K562 (cell line): ENCODE data around the gene KLHL24. TPM values are rescaled to one million over a fixed set of nuclear protein-coding genes. Genes with fewer than 3 reads are reported as not detected.

Source experiments
- L3MBTL2 ChIP-seq: fragments of 450-650 bp; IDR thresholded peaks from 2 replicates; pipeline ENCODE4 v1.6.1; 2016; ENCODE audit warnings: mild to moderate bottlenecking, moderate library complexity
- MYNN ChIP-seq, 2 experiments: sonication (generic); formaldehyde crosslinking in 1 of 2; IDR thresholded peaks; 2 replicates each; pipeline versions ENCODE4 v1.5.0 to v1.6.1; 2016 to 2020; ENCODE audit warnings: antibody characterized with exemption in 1 of 2, missing genetic modification reagents in 1 of 2
- NFYB ChIP-seq: IDR thresholded peaks from 2 replicates; pipeline ENCODE4 v1.6.1; 2011; ENCODE audit warnings: mild to moderate bottlenecking, moderate library complexity; ENCODE audit not compliant: insufficient read length; ENCODE audit errors: extremely low read depth
- RAD51 ChIP-seq: fragments of 450-650 bp; IDR thresholded peaks from 2 replicates; pipeline ENCODE4 v1.7.1; 2016; ENCODE audit warnings: low read depth, mild to moderate bottlenecking, borderline replicate concordance
- REST ChIP-seq, 2 experiments: fragments of 450-650 bp; formaldehyde crosslinking in 1 of 2; IDR thresholded peaks; 2 replicates each; pipeline versions ENCODE4 v1.4.0 to v1.6.1; 2014 to 2020; ENCODE audit warnings: mild to moderate bottlenecking in 2 of 2, borderline replicate concordance in 1 of 2, low read depth in 1 of 2
- SOX6 ChIP-seq: fragments of 450-650 bp; IDR thresholded peaks from 2 replicates; pipeline ENCODE4 v1.6.1; 2014; ENCODE audit warnings: mild to moderate bottlenecking
- USF1 ChIP-seq: sonication (generic); formaldehyde crosslinking; IDR thresholded peaks from 2 replicates; pipeline ENCODE4 v1.9.0; 2022; ENCODE audit warnings: mild to moderate bottlenecking, missing genetic modification reagents
- USF2 ChIP-seq: sonication (generic); formaldehyde crosslinking; IDR thresholded peaks from 2 replicates; pipeline ENCODE4 v1.5.0; 2020; ENCODE audit warnings: missing genetic modification reagents
- VEZF1 ChIP-seq: fragments of 200-800 bp; sonication (Bioruptor generic); IDR thresholded peaks from 2 replicates; pipeline ENCODE4 v1.6.1; 2017; ENCODE audit warnings: missing genetic modification characterization, missing compliant biosample characterization
- ZNF644 ChIP-seq: fragments of 200-800 bp; sonication (Bioruptor generic); IDR thresholded peaks from 2 replicates; pipeline ENCODE4 v1.6.1; 2016; ENCODE audit warnings: low read depth, missing genetic modification characterization, missing compliant biosample characterization
- polyA plus RNA-seq, 8 experiments: library from polyadenylated mRNA; depleted of rRNA in 4 of 8; stranded (reverse) in 5 of 8; unstranded in 3 of 8; fragments of >200 nt; fragmentation: Nextera tagmentation in 2 of 8; fragmentation: Illumina TruSeq in 1 of 8; extraction: Ambion mirVana in 2 of 8; extraction: Trizol in 1 of 8; gene quantifications; 2 replicates each; pipeline versions ENCODE4 v1.2.1 to v1.2.3, GENCODE V29; 2011 to 2014; ENCODE audit warnings: inconsistent platforms in 1 of 8, missing spikeins in 1 of 8
- total RNA-seq, 7 experiments: library from RNA; depleted of rRNA in 6 of 7; stranded (reverse); fragments of >200 nt in 6 of 7; fragmentation: Illumina TruSeq in 2 of 7; extraction: Trizol in 2 of 7; gene quantifications; 2 replicates each; pipeline versions ENCODE4 v1.2.1 to v1.2.3, GENCODE V29; 2011 to 2021; ENCODE audit warnings: low replicate concordance in 1 of 7

KLHL24 gene
- total and polyA plus RNA-seq, 9 of the 15 experiments (the other 6 are each of a cell fraction or from before 2014, with no cell fraction given): 3.3 to 21.2 (median 14.2) TPM

- TF ChIP-seq USF2 (peak; percentile 93), MYNN (IDR thresholded peaks at IDR 0.05) (no peak), MYNN (CRISPR knock-in tag; IDR thresholded peaks at IDR 0.05) (no peak), USF1 (CRISPR knock-in tag) (peak; percentile 84), RAD51 (peak; percentile 88), ZNF644 (tag) (no peak), NFYB (peak; percentile 11), REST (IDR thresholded peaks at IDR 0.05; ENCODE audit: borderline replicate concordance) (0 out of 2 replicates have a peak, but pooled peaks have one; percentile 28), REST (CRISPR knock-in tag; IDR thresholded peaks at IDR 0.05; ENCODE audit: low read depth) (no peak), L3MBTL2 (peak; percentile 40; the same call in 1 of the 2 replicates), SOX6 (0 out of 2 replicates have a peak, but pooled peaks have one; percentile 21), VEZF1 (peak; percentile 43; the same call in 1 of the 2 replicates)
Measured at GRCh38 chr3:183629546-183630301, 5.7 kb upstream of the KLHL24 start (continued).
